HFF-Myc (cell line): ENCODE results near the gene POLR3C.
A peak's percentile ranks its signal among the peaks of the same experiment; 100 is the strongest.

Experiments used
- DNase-seq: peaks from one replicate; pipeline ENCODE4 v3.0.0-alpha.2; 2011; ENCODE audit warnings: low read depth; ENCODE audit errors: extremely low read depth
- H3K4me3 ChIP-seq: replicated peaks from 2 replicates; pipeline ENCODE4 v1.5.1; 2011; ENCODE audit warnings: low read depth, mild to moderate bottlenecking, control low read depth, low read length
- TF ChIP-seq, protein P1 (sequence below): IDR thresholded peaks from 2 replicates; pipeline ENCODE4 v1.5.1; 2012; ENCODE audit warnings: mild to moderate bottlenecking, low read depth, low read length, control low read depth; ENCODE audit errors: missing control alignments

The POLR3C gene

DNA sequence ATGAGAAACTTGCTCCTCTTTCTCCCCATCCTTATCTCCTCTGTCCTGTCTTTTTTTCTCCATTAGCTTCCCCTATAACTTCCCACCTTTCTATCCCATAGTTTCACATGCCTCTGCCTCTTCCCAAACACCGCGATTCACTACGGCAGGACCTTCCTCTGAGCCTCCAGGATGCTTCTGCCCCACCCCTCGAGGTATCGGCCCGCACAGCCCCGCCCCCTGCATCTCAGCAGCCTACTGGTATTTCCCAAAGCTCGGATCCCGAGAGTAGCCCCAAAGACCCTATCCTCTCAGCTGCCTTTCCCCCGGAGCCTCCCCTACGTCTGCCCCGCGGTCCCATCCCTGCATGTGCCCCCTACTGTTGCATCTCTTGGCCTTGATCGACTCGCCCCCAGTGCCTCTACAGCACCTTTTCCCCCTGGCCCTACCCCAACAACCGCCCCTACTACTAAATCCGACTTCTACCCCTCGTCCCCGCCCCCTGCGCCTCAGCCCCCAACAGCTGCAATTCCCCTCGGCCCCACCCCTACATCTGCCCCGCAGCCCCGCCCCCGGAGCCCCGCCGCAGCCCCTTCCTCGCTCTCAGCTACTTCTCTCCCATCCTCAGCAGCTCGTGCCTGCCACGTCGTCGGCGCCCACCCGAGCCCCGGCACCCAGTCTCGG lies 34.4 kb downstream of the POLR3C start:
- DNase-seq = no peak
- TF ChIP-seq, protein P1, sequence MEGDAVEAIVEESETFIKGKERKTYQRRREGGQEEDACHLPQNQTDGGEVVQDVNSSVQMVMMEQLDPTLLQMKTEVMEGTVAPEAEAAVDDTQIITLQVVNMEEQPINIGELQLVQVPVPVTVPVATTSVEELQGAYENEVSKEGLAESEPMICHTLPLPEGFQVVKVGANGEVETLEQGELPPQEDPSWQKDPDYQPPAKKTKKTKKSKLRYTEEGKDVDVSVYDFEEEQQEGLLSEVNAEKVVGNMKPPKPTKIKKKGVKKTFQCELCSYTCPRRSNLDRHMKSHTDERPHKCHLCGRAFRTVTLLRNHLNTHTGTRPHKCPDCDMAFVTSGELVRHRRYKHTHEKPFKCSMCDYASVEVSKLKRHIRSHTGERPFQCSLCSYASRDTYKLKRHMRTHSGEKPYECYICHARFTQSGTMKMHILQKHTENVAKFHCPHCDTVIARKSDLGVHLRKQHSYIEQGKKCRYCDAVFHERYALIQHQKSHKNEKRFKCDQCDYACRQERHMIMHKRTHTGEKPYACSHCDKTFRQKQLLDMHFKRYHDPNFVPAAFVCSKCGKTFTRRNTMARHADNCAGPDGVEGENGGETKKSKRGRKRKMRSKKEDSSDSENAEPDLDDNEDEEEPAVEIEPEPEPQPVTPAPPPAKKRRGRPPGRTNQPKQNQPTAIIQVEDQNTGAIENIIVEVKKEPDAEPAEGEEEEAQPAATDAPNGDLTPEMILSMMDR = no peak
- peak overlapping the region; percentile 84 for H3K4me3 ChIP-seq

DNA sequence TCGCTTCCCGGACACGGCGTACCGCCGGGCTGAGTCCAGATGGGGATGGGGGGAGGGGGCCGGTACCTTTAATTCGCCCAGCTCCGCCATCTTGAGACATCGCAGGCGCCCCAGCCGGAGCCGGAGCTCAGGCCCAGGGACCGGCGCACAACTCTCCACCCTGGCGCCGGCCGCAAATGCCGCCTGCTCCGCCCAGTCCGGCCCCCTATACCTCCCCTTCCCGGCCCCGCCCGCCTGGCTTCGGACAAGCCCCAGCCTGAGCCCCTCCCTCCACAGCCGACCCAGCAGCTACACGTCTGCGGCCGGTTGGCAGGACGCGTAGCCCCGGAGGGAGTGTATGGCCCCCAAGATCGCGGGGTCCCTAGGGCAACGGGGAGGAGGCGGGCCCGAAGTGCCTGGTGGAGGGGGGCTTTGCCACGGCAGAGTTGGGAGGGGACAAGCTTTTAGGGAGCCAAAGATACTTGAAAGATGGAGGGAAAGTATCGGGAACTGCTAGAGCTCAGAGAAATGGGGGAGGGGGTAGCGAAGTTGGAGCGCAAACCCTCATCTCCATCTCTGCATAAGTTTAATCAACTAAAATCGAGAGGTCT lies 35.0 kb downstream of the POLR3C start, which contains the start of gene PIAS3:
Gene PIAS3 (minus strand): TSS at position 181 of the 590 bp plus-strand sequence. CDS start 91 bp downstream, at position 90.
- H3K4me3 ChIP-seq = peak within 1 kb of the TSS; percentile 84
- peak; percentile 61 for DNase-seq
- TF ChIP-seq, protein P1 = no peak

DNA sequence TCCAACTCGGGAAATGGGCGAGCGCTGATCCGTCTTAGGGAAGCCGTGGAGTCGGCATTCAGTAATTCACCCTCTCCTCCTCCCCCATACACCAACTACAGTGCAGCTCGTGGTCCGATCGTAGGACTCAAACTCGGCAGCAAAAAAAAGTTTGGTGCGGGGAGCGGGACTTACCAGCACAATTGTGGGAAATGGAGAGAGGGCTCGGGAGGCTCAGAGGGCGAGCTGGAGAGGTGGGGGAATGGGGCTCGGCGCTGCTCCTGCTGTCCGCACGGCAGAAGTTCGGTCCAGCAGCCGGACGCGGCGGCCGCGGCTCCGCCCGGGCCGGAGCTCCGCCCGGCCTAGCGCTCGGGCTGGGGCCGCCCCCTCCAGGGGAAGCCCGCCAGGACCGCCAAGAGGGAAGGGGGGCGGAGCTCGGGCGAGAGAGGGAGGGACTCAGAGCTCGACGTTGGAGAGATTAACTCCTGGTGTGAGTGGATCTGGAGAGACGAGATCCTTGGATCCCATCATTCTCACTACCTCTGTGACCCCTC lies 35.6 kb downstream of the POLR3C start:
- TF ChIP-seq, protein P1 = no peak
- peak overlapping the region; percentile 84 for H3K4me3 ChIP-seq
- peak; percentile 54 for DNase-seq

DNA sequence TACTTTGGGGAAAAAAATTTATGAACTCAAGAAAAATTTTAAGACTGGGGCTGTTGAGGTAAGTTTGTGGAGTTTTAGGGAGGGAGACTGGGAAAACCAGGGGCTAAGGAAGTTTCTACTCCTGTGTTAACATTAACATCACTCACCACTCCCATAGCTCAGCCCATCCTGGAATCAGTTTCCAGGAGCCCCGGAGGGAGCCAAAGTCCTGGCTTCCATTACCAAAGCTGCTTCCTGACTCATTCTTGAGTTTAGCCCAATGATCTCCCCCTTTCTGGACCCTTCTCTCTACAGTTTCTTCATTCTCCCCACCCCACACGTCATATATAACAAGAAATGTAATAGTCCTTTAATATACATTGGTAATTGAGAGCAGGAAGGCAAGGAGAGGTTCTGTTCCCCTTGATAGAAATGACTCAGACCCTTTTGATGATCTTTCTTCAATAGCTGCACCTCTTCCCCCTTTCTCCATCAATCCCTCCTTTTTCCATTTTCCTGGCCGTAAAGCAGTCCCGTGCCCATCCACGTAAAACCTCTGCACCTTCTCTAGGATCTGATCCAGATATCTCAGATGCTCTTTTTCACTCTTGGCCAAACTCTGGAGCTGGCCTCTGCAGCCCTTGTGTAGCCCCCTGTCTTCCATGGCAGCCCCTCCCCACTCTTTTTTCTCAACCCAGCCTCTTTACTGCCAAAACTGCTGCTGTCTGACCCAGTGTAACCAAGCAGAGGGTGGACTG lies 39.5 kb downstream of the POLR3C start:
- H3K4me3 ChIP-seq = no peak overlapping the region
- no peak for DNase-seq
- TF ChIP-seq, protein P1 = no peak

DNA sequence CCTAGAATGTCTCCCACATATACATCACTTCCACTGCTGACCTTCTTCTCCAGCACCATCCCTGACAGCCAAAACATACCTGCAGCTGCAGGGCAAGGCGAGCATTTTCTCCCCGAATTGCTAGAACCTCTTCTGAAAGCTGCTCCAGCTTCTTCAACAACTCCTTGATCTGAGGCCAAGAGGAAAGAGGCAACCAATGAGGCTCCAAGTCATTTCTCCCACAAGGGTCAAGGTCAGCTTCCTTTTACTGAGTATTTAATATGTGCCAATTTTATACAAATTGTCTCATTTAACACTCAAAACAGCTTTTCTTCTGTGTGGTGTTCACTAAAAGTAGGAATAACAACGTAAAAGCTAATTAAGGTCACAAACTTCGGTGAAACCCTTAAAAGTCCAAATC lies 44.2 kb downstream of the POLR3C start:
- TF ChIP-seq, protein P1 = no peak
- H3K4me3 ChIP-seq = no peak overlapping the region
- no peak for DNase-seq

DNA sequence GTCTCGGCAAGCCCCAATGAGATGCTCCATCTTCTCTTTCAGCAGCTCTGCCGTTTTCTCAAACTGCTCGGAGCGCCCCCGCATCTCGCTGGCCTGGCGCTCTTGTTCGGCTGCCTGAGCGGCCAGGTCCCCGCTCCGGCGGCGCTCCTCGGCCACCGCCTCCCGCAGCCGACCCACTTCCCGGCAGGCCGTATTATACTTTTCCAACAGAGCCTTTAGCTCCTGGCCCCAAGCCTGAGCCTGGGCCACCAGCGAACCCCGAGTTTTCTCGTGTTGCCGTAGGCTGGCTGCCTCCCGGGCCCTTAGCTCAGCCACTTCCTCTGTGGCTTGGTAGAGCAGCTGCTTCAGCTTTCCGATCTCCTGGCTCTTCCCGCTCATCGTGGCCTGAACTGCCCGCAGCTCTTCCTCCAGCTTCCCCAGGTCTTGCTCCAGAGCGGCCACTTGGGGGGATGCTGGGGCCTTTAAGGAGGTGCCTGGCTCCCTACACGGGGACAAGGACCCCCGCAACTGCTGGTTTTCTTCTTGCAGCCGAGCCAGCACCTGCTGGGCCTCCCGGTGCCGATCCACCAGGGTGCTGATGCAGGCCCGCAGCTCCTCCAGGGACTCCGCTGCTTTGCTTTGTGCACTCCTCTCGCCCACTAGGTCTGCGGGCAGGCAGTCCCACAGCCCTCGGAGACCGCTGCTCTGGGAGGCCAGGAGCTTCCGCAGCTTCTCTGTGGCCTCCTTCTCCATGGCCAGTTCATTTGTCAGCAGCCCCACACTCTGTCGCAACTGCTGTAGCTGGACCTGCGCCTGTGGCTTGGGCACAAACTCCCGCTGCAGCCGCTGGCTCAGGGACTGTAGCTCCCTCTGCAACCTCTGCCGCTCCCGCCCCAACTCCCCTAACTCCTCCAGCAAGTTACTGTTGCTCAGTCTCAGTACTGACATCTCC lies 48.3 kb downstream of the POLR3C start:
- TF ChIP-seq, protein P1 = no peak
- H3K4me3 ChIP-seq = peak overlapping the region; percentile 32
- DNase-seq = no peak
